NCI-H187 (cell line): Measurements from ENCODE around the gene LURAP1L.
"Not testable (repeated sequence)": the region's sequence is repeated elsewhere in the genome, so short reads cannot be mapped to it uniquely, and the experiment has no call there.

Source experiments
- DNase-seq, 2 experiments: peaks; one replicate each; lab custom pipeline; 2025; lab: John Stamatoyannopoulos, UW

LURAP1L gene

DNA sequence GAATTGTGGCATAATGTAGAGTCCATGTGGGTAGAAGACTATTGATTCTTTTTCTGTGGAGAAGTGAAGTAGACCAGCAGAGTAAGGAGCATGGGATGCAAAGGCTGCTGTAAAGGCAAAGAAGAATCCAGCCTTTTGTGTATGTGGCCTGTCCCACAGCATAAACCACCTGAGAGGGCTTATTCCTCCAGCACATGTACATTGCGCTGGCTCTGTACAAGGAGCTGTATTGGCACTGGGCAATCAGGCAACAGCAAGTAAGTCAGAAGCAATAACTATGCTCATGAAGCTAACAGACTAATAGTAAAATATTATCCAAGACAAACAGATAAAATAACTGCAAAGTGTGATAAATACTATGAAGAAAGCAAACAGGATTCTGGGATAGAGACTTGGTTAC is 86.2 kb downstream of the LURAP1L start:
- no peak for DNase-seq

DNA sequence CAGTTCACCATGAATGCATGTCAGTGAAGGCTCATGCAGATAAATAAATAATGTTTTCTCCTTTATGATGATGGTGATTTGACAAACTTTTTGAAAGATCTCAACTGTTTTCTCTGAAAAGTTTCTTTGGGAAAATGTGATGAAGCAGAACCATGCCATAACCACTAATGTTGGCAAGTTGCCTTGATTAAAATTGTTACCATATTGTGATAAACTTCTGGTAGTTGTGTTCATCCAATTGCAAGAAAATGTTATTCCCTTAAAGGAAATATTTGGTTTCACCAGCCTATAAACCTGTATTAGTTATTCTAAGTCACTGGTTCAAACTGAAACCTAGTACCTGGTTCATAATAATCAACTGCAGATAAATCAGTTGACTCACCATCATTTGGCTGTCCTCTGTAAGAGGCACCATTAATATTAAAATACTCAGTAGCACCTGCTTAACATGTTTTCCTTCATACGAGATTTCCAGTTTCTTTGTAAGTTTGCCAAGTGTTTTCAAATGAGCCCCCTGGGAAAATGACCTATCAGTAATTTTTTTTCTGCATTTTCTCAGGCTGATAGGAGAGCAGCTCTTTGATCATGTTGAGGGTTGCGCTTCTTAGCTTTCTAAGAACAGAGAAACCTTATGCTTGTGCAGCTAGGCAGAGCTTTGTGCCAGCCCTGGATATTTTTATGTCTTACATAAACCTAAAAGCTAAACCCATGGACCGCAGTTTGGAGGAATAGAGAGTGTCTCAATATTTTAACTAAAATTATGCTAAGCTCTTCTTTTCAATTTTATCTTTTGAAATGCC is 88.0 kb downstream of the LURAP1L start:
- DNase-seq = no peak

DNA sequence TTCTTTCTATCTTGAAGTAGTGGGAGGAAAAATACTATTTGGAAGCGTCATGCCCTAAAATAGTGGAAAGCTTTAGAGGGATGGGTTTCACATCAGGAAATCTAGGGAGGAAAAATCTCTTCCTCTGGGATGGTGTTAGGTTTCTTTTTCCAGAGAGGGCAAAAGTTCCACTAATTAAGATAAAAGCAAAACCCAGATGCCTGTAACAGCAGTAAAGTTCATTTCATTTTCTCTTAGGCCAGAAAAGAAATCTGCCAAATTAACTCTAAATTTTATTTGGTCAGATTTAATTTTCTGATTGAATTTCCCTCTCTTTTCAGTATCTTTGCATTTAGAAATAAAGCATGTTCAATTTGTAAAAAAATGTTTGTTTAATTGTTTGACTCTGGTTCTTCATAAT is 88.8 kb downstream of the LURAP1L start:
- no peak for DNase-seq

DNA sequence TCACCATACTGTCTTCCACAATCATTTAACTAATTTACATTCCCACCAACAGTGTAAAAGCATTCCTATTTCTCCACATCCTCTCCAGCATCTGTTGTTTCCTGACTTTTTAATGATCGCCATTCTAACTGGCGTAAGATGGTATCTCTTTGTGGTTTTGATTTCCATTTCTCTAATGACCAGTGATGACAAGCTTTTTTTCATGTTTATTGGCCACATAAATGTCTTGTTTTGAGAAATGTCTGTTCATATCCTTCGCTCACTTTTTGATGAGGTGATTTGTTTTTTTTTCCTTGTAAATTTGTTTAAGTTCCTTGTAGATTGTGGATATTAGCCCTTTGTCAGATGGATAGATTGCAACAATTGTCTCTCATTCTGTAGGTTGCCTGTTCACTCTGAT is 90.6 kb downstream of the LURAP1L start:
- not testable (repeated sequence) for DNase-seq
